HepG2 (cell line): ENCODE measurements around the gene BTBD1. TPM values are rescaled to one million over a fixed set of nuclear protein-coding genes. Genes with fewer than 3 reads are reported as not detected.

Experiments
- DMAP1 ChIP-seq: IDR thresholded peaks from 2 replicates; pipeline ENCODE4 v1.6.1; 2016
- KAT2B ChIP-seq: fragments of 150-350 bp; IDR thresholded peaks from 2 replicates; pipeline ENCODE4 v1.6.1; 2014; ENCODE audit warnings: low read depth, low read length, borderline replicate concordance
- MTF1 ChIP-seq: sonication (generic); formaldehyde crosslinking; IDR thresholded peaks from 2 replicates; pipeline ENCODE4 v1.5.0; 2020; ENCODE audit warnings: missing genetic modification reagents
- NR2F6 ChIP-seq, 2 experiments: IDR thresholded peaks; 2 replicates each; pipeline ENCODE4 v1.6.1; 2016; ENCODE audit warnings: antibody characterized with exemption in 1 of 2, mild to moderate bottlenecking in 1 of 2
- PCBP1 ChIP-seq: fragments of 200-400 bp; formaldehyde crosslinking; IDR thresholded peaks from 2 replicates; pipeline ENCODE4 v1.6.1; 2017; ENCODE audit warnings: mild to moderate bottlenecking, low read depth, low read length, borderline replicate concordance
- POLR2AphosphoS2 ChIP-seq: IDR thresholded peaks from 2 replicates; pipeline ENCODE4 v1.6.1; 2011; ENCODE audit warnings: low read depth, low read length, improper control_type of control experiment
- RARA ChIP-seq: IDR thresholded peaks from 2 replicates; pipeline ENCODE4 v1.6.1; 2016; ENCODE audit warnings: missing genetic modification reagents, missing compliant biosample characterization
- RBM39 ChIP-seq: fragments of 200-400 bp; formaldehyde crosslinking; IDR thresholded peaks from one replicate; pipeline ENCODE4 v1.6.1; 2018; ENCODE audit warnings: antibody characterized with exemption, mild to moderate bottlenecking, low read depth, low read length; ENCODE audit not compliant: poor library complexity, severe bottlenecking
- SIN3B ChIP-seq: fragments of 150-350 bp; IDR thresholded peaks from 2 replicates; pipeline ENCODE4 v1.6.1; 2014; ENCODE audit warnings: low read length
- TBX3 ChIP-seq: fragments of 450-650 bp; IDR thresholded peaks from 2 replicates; pipeline ENCODE4 v1.6.1; 2017; ENCODE audit warnings: antibody characterized with exemption, mild to moderate bottlenecking, inconsistent platforms, borderline replicate concordance
- TEAD3 ChIP-seq: optimal IDR thresholded peaks from 2 replicates; pipeline ENCODE3; 2016; ENCODE audit warnings: borderline replicate concordance
- XRCC5 ChIP-seq: fragments of 200-400 bp; formaldehyde crosslinking; optimal IDR thresholded peaks from 2 replicates; pipeline ENCODE3; 2017; ENCODE audit warnings: mild to moderate bottlenecking, low read length
- ZMAT3 ChIP-seq: sonication (generic); formaldehyde crosslinking; conservative IDR thresholded peaks from 2 replicates; pipeline ENCODE4 v1.7.0; 2021; ENCODE audit warnings: missing genetic modification reagents
- ZMYM4 ChIP-seq: sonication (generic); formaldehyde crosslinking; IDR thresholded peaks from 2 replicates; pipeline ENCODE4 v1.8.1; 2023; ENCODE audit warnings: mild to moderate bottlenecking, missing genetic modification reagents
- ZNF556 ChIP-seq: sonication (generic); formaldehyde crosslinking; IDR thresholded peaks from 2 replicates; pipeline ENCODE4 v1.4.0; 2020; ENCODE audit warnings: mild to moderate bottlenecking, missing genetic modification reagents, borderline replicate concordance
- ZNF672 ChIP-seq: sonication (generic); formaldehyde crosslinking; IDR thresholded peaks from 2 replicates; pipeline ENCODE4 v1.8.1; 2022; ENCODE audit warnings: missing genetic modification reagents
- ZNF790 ChIP-seq: sonication (generic); formaldehyde crosslinking; IDR thresholded peaks from 2 replicates; pipeline ENCODE4 v1.8.0; 2022; ENCODE audit warnings: missing genetic modification reagents, mild to moderate bottlenecking, borderline replicate concordance
- polyA plus RNA-seq, 8 experiments: library from polyadenylated mRNA; depleted of rRNA in 3 of 8; stranded (reverse) in 7 of 8; unstranded in 1 of 8; fragments of >200 nt; fragmentation: Illumina TruSeq in 4 of 8; extraction: Trizol in 4 of 8; gene quantifications; 2 replicates each; pipeline versions ENCODE4 v1.2.1 to v1.2.3, GENCODE V29; 2011 to 2016; ENCODE audit warnings: low read depth in 4 of 8, missing spikeins in 1 of 8, mixed read lengths in 1 of 8; ENCODE audit not compliant: insufficient read depth in 1 of 8
- total RNA-seq, 5 experiments: library from RNA; depleted of rRNA; stranded (reverse); fragments of >200 nt; fragmentation: Illumina TruSeq; extraction: Trizol; gene quantifications; 2 replicates each; pipeline ENCODE4 v1.2.3, GENCODE V29; 2016; ENCODE audit warnings: low read depth in 1 of 5
- TF ChIP-seq, protein P1 (sequence below): sonication (generic); formaldehyde crosslinking; IDR thresholded peaks from 2 replicates; pipeline ENCODE4 v1.4.0; 2020; ENCODE audit warnings: missing genetic modification reagents
- TF ChIP-seq, protein P2 (sequence below): sonication (generic); formaldehyde crosslinking; IDR thresholded peaks from 2 replicates; pipeline ENCODE4 v1.4.0; 2020; ENCODE audit warnings: missing genetic modification reagents

BTBD1 gene
- total and polyA plus RNA-seq, 2 of the 13 experiments (the other 11 are each of a cell fraction or from before 2014, with no cell fraction given): 32.1 to 53.9 TPM

DNA sequence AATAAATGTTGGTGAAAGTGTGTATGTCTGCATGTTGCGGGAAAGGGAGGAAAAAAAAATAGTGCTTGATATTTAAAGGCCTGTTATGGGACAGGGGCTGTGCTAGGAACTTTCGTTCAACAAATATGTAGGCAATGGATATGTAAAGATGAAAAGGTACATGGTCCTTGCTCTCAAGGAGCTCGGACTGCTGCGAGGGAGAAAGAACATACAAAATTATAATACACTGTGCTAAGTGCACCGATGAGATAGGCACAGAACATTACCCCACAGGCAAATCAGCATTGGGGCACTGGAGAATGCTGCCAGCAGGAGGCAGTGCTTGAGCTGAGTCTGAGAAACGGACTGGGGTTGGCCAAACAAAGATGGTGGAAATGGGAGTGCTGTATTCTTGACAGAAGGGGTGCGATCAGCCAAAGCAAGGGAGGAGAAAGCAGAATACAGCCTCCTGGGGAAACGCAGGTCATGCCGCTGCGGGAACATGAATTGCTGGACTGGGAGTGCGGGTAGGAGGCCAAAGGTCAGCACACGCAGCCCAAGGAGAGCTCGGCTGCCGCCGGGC lies 56.3 kb downstream of the BTBD1 start (continued):
- peak; percentile 70 for TF ChIP-seq TEAD3 (CRISPR knock-in tag)
- no peak for TF ChIP-seq ZNF556 (CRISPR knock-in tag)
- no peak for TF ChIP-seq RBM39
- TF ChIP-seq, protein P1, sequence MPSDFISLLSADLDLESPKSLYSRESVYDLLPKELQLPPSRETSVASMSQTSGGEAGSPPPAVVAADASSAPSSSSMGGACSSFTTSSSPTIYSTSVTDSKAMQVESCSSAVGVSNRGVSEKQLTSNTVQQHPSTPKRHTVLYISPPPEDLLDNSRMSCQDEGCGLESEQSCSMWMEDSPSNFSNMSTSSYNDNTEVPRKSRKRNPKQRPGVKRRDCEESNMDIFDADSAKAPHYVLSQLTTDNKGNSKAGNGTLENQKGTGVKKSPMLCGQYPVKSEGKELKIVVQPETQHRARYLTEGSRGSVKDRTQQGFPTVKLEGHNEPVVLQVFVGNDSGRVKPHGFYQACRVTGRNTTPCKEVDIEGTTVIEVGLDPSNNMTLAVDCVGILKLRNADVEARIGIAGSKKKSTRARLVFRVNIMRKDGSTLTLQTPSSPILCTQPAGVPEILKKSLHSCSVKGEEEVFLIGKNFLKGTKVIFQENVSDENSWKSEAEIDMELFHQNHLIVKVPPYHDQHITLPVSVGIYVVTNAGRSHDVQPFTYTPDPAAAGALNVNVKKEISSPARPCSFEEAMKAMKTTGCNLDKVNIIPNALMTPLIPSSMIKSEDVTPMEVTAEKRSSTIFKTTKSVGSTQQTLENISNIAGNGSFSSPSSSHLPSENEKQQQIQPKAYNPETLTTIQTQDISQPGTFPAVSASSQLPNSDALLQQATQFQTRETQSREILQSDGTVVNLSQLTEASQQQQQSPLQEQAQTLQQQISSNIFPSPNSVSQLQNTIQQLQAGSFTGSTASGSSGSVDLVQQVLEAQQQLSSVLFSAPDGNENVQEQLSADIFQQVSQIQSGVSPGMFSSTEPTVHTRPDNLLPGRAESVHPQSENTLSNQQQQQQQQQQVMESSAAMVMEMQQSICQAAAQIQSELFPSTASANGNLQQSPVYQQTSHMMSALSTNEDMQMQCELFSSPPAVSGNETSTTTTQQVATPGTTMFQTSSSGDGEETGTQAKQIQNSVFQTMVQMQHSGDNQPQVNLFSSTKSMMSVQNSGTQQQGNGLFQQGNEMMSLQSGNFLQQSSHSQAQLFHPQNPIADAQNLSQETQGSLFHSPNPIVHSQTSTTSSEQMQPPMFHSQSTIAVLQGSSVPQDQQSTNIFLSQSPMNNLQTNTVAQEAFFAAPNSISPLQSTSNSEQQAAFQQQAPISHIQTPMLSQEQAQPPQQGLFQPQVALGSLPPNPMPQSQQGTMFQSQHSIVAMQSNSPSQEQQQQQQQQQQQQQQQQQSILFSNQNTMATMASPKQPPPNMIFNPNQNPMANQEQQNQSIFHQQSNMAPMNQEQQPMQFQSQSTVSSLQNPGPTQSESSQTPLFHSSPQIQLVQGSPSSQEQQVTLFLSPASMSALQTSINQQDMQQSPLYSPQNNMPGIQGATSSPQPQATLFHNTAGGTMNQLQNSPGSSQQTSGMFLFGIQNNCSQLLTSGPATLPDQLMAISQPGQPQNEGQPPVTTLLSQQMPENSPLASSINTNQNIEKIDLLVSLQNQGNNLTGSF (CRISPR knock-in tag): no peak
- no peak for TF ChIP-seq KAT2B
- TF ChIP-seq MTF1 (CRISPR knock-in tag): peak; percentile 10; the same call in 1 of the 2 replicates
- peak; percentile 45 for TF ChIP-seq XRCC5
- TF ChIP-seq, protein P2, sequence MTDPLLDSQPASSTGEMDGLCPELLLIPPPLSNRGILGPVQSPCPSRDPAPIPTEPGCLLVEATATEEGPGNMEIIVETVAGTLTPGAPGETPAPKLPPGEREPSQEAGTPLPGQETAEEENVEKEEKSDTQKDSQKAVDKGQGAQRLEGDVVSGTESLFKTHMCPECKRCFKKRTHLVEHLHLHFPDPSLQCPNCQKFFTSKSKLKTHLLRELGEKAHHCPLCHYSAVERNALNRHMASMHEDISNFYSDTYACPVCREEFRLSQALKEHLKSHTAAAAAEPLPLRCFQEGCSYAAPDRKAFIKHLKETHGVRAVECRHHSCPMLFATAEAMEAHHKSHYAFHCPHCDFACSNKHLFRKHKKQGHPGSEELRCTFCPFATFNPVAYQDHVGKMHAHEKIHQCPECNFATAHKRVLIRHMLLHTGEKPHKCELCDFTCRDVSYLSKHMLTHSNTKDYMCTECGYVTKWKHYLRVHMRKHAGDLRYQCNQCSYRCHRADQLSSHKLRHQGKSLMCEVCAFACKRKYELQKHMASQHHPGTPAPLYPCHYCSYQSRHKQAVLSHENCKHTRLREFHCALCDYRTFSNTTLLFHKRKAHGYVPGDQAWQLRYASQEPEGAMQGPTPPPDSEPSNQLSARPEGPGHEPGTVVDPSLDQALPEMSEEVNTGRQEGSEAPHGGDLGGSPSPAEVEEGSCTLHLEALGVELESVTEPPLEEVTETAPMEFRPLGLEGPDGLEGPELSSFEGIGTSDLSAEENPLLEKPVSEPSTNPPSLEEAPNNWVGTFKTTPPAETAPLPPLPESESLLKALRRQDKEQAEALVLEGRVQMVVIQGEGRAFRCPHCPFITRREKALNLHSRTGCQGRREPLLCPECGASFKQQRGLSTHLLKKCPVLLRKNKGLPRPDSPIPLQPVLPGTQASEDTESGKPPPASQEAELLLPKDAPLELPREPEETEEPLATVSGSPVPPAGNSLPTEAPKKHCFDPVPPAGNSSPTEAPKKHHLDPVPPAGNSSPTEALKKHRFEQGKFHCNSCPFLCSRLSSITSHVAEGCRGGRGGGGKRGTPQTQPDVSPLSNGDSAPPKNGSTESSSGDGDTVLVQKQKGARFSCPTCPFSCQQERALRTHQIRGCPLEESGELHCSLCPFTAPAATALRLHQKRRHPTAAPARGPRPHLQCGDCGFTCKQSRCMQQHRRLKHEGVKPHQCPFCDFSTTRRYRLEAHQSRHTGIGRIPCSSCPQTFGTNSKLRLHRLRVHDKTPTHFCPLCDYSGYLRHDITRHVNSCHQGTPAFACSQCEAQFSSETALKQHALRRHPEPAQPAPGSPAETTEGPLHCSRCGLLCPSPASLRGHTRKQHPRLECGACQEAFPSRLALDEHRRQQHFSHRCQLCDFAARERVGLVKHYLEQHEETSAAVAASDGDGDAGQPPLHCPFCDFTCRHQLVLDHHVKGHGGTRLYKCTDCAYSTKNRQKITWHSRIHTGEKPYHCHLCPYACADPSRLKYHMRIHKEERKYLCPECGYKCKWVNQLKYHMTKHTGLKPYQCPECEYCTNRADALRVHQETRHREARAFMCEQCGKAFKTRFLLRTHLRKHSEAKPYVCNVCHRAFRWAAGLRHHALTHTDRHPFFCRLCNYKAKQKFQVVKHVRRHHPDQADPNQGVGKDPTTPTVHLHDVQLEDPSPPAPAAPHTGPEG (CRISPR knock-in tag): no peak; the same call in 1 of the 2 replicates
- TF ChIP-seq RARA (CRISPR knock-in tag): no peak
- TF ChIP-seq NR2F6 (IDR thresholded peaks at IDR 0.05): no peak
- TF ChIP-seq NR2F6 (CRISPR knock-in tag; IDR thresholded peaks at IDR 0.05): 0 out of 2 replicates have a peak, but pooled peaks have one; percentile 8
- no peak for TF ChIP-seq PCBP1
- no peak for TF ChIP-seq DMAP1 (CRISPR knock-in tag)
- no peak for TF ChIP-seq ZNF790
- 0 out of 2 replicates have a peak, but pooled peaks have one; percentile 11 for TF ChIP-seq ZMAT3
- no peak for TF ChIP-seq TBX3
- no peak for TF ChIP-seq POLR2AphosphoS2
- no peak for TF ChIP-seq ZNF672 (CRISPR knock-in tag)
- TF ChIP-seq ZMYM4 (CRISPR knock-in tag): peak; percentile 24; the same call in 1 of the 2 replicates
- peak; percentile 58; the same call in 1 of the 2 replicates for TF ChIP-seq SIN3B
